Muscle of arm (tissue), 12 donors: ENCODE measurements around the gene MEIS3. TPM values are rescaled to one million over a fixed set of nuclear protein-coding genes. Genes with fewer than 3 reads are reported as not detected.
"Not testable (repeated sequence)": the region's sequence is repeated elsewhere in the genome, so short reads cannot be mapped to it uniquely, and the experiment has no call there.

Source experiments
- DNase-seq: peaks from one replicate; pipeline ENCODE4 v3.0.0-alpha.2; 2013
- polyA plus RNA-seq, 12 donors: library from polyadenylated mRNA; unstranded; fragments of 120-200 nt; gene quantifications; one replicate each; pipeline ENCODE4 v1.2.1, GENCODE V29; 2013; ENCODE audit not compliant: insufficient read length in 12 of 12

The MEIS3 gene
- polyA plus RNA-seq, 12 donors, result 5.1 to 17.8 (median 7.8) TPM; not detected in 2

DNA sequence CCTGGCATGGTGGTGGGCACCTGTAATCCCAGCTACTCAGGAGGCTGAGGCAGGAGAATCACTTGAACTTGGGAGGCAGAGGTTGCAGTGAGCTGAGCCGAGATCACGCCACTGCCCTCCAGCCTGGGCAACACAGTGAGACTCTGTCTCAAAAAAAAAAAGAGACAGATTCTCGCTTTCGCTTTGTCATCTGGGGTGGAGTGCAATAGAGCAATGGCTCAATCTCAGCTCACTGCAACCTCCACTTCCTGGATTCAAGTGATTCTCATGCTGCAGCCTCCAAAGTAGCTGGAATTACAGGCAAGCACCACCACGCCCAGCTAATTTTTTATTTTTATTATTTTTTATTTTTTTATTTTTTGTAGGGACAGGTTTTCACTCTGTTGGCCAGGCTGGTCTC is 30.6 kb downstream of the MEIS3 start:
- not testable (repeated sequence) for DNase-seq

DNA sequence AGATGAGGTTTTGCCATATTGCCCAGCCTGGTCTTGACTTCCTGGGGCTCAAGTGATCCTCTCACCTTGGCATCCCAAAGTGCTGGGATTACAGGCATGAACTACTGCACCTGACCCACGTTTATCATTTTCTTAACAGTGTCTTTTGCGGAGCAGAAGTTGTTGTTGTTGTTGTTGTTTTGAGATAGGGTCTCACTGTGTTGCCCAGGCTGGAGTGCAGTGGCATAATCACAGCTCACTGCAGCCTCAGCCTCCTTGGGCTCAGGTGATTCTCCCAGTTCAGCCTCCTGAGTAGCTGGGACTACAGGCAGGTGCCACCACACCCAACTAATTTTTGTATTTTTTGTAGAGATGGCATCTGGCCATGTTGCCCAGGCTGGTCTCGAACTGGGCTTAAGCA is 31.7 kb downstream of the MEIS3 start:
- not testable (repeated sequence) for DNase-seq

DNA sequence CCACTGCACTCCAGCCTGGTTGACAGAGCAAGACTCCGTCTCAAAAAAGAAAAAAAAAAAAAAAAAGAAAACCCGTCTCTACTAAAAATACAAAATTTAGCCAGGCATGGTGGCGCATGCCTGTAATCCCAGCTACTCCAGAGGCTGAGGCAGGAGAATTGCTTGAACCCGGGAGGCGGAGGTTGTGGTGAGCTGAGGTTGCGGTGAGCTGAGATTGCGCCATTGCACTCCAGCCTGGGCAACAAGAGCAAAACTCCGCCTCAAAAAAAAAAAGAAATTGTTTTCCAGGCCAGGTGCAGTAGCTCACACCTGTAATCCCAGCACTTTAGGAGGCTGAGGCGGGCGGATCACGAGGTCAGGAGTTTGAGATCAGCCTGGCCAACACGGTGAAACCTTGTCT is 32.7 kb downstream of the MEIS3 start:
- DNase-seq, result not testable (repeated sequence)

DNA sequence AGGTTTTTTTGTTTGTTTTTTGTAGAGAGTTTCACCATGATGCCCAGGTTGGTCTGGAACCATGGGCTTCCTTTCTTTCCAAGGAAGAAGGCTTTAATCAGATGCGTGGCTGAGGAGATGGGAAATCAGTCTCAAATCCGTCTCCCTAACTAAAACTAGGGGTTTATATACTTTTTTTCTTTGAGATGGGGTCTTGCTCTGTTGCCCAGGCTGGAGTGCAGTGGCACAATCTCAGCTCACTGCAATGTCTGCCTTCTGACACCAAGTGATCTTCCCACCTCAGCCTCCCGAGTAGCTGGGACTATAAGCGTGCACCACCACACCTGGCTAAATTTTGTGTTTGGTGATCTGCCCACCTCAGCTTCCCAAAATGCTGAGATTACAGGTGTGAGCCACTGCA is 34.8 kb downstream of the MEIS3 start:
- not testable (repeated sequence) for DNase-seq

DNA sequence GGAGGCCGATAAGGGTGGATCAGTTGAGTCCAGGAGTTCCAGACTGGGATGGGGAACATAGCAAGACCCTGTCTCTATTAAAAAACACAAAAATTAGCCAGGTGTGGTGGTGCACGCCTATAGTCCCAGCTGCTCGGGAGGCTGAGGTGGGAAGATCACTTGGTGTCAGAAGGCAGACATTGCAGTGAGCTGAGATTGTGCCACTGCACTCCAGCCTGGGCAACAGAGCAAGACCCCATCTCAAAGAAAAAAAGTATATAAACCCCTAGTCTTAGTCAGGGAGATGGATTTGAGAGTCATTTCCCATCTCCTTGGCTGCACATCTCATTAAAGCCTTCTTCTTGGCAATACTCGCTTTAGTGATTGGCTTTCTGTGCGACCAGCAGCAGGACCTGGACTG is 35.4 kb downstream of the MEIS3 start:
- DNase-seq, result not testable (repeated sequence)

DNA sequence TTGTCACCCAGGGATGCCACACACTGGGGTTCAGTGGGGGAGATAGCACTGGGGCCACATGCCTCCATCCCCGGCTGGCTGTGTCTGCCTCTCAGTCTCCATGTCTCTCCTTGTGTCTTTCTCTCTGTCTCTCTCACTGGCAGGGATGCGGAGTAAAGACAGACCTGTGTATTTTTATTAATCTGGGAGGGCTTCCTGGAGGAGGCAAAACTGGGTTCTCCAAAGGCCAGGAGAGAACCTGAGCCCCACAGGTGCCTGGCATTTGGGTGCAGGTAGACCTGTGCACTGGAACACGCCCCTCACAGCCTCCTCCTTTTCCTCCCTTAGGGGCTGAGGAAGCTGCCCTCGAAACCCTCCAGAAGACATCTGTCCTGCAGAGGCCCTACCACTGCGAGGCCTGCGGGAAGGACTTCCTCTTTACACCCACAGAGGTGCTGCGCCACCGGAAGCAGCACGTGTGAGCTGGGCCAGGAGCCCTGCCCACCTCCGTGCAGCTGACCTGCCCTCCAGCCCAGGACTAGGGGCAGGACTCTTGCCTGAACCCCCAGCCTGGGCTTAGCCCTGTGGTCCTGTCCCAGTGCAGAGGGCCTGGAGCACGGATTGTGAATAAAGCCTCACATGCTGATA is 37.6 kb downstream of the MEIS3 start:
- DNase-seq, result no peak

DNA sequence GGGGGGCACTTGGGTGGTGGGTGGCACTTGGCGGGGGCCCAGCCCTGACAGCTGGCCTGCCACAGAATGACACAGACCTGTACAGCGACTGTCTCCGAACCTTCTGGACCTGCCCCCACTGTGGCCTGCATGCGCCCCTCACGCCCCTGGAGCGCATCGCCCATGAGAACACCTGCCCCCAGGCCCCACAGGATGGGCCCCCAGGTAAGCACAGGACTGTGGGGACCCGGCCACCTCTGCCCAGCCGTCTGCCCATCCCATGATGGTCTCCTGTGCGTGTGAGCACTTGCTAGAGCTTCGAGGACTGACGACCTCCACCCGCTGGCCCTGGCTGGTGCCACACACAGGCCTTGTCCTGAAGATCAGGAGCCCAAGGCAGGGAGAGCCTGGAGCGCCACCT is 38.2 kb downstream of the MEIS3 start:
- DNase-seq, result no peak

DNA sequence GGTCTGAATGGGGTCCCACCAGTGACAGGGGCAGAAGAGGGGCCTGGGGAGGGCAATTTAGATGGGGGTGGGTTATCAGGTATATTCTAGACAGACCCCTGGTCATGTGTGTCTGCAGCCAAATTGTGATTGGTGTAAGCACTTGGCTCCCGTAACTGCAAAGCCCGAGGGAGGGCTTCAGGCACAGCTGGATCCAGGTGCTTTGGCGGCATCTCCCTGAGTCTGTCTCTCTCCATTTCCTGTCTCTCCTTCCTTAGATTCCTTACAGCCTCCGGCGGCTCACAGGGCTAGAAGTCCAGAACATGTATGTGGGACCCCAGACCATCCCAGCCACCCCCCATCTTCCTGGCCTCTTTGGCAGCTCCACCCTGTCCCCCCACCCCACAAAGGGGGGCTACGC is 38.8 kb downstream of the MEIS3 start:
- DNase-seq, result no peak

DNA sequence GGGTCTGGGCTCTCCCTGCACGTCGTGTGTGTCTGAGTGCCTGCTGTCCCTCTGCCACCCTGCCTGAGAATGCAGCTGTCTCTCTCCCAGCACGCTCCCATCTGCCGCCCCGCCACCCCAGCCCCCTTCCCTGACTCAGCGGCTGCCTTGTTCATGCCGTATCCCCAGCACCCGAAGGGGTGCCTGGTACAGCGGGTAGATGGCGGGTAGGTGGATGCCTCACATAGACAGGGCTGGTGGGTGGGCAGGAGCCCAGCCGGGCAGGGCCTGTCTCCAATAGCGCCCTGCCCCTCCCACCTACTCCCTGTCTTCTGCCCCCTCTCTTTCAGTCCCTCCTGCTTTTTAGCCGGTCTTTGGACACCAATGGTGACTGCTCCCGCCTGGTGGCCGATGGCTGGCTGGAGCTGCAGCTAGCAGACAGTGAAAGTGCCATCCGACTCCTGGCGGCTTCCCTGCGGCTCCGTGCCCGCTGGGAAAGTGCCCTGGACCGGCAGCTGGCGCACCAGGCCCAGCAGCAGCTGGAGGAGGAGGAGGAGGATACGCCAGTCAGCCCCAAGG is 39.9 kb downstream of the MEIS3 start:
- no peak for DNase-seq

DNA sequence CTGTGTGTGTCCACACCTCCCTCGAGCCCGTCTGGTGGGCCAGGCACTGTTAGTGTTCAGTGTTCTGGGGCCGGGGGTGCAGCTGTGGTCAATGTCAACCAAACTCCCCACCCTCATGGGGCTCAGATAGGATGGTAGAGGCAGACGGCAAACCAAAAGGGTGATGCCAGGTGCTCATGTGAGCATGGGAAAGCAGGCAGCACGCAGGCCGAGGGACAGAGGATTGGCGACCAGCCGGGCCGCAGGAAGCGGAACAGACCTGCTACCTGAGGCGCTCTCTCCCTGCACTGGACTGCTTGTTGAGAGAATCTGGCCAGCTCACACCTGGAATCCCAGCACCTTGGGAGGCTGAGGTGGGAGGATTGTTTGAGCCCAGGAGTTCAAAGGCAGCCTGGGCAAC is 41.1 kb downstream of the MEIS3 start:
- DNase-seq, result no peak

DNA sequence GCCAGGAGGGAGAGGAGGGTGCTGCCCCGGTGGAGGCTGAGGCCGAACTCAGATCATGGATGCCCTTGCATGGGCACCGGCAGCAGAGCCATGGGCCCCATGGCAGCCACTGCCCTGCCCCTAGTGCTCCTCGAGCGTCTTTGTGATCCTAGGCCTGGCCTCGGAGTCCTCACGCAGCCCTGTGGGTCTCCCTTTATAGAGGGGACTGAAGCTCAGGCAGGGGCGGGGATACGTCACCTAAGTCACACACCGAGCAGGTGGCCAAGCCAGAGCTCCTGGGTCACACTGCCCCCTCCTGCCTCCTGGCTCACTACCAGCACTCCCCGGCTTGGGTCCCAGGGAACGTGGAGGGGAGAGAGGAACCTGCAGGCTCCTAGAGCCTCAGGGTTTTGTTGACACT is 41.5 kb downstream of the MEIS3 start:
- no peak for DNase-seq

DNA sequence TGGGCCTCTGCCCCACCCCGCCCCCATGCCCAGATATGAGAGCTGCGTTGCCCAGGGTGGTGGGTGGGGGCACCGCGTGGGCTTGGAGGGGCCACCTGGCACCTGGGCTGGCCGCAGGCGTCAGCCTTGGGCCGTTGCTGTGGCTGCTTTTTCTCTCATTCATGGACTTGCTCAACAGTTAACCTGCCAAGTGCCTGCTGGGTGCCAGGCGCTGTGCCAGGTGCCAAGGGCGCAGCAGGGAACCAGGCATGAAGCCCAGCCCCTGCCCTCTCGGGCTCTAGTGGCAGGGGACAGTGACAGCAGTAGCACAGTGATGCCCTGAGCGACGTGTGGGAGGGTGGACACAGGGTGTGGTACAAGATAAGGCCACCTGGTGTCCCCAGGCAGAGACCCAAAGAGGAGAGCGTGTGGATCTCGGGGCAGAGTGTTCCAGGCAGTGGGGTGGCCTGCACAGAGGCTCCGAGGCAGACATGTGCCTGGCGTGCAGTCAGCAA is 42.1 kb downstream of the MEIS3 start:
- DNase-seq, result no peak

DNA sequence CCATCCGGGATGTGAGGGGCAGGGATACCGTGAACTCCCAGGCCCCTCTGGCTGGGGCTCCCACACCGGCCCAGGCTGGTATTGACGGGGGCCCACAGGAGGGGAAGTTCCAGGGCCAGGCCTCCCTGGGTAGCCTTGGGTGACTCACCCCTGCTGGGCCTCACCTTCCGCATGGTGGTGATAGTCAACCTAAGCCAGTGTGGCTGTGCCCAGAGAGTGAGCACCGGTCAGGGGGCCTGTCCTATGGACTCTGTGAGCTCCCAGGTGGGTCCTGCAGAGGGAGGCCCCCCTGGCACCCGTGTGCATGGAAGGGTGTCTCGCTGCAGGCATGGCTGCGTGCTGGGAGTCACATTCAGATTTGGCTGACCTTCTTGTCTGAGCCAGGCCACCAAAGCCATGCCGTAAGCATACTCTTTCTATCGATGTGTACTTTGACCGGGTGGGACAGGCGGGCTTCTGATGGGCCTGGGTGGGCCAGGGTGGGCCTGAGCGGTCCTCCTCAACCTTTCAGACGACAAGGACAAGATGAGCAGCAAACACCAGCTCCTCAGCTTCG is 42.7 kb downstream of the MEIS3 start:
- no peak for DNase-seq

DNA sequence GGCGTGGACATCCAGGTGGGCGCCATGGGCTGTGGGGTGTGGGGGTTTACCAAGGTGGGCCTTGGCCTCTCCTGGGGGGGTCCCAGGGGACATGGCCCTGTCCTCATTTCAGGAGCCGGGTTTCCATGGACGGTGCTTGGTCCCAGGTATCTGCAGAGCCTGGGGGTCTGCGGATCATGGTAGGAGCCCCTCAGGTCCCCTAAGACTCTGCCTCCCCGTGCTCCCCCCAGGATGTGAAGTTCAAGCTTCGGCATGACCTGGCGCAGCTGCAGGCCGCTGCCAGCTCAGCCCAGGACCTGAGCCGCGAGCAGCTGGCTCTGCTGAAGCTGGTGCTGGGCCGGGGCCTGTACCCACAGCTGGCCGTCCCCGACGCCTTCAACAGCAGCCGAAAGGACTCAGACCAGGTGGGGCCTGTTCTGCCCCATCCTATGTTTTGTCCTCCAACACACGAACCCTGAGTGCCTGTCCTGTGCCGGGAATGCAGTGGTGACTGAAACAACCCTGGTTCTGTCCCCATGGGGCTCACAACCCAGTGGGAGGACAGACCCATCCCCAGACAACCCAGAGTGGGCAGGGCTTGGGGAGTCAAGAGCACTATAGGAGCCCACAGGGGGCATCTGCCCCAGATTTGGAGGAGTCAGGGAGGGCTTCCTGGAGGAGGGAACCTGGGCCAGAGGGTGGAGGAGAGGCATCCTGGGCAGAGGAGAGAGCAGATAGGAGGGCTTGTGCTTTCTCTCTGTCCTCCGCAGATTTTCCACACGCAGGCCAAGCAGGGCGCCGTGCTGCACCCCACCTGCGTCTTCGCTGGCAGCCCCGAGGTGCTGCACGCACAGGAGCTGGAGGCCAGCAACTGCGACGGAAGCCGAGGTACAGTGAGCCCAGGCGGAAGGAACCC is 43.4 kb downstream of the MEIS3 start:
- DNase-seq, result no peak

DNA sequence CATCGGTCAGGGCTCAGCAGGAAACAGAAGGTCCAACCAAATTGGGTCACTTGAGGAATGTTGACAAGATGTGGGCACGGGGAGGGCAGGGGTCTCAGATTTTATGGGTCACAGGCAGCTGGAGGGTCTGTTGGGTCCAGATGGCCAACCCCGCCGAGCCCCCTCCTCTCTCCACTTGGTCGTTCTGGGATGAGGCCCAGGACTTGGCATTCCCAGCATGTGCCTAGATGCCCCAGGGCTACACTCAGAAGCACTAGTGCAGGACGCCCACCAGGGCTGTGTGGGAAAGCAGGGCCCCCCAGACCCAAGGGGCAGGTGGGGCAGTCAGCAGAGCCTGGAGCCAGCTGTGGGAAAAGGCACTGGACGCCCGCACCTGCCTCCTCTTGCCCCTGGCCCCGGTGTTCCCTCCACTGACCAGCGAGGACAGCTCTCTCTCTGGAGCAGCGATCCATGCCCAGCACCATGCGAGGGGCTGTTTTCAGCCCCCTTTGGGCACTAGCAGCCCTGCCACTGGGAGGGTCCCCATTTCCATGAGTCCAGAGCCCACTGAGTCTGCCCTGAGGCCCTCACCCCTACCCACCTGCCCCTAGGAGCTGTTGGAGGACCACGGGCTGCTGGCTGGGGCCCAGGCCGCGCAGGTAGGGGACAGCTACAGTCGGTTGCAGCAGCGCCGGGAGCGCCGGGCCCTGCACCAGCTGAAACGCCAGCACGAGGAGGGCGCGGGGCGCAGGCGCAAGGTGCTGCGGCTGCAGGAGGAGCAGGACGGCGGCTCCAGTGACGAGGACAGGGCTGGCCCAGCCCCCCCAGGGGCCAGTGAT is 44.2 kb downstream of the MEIS3 start:
- no peak for DNase-seq

DNA sequence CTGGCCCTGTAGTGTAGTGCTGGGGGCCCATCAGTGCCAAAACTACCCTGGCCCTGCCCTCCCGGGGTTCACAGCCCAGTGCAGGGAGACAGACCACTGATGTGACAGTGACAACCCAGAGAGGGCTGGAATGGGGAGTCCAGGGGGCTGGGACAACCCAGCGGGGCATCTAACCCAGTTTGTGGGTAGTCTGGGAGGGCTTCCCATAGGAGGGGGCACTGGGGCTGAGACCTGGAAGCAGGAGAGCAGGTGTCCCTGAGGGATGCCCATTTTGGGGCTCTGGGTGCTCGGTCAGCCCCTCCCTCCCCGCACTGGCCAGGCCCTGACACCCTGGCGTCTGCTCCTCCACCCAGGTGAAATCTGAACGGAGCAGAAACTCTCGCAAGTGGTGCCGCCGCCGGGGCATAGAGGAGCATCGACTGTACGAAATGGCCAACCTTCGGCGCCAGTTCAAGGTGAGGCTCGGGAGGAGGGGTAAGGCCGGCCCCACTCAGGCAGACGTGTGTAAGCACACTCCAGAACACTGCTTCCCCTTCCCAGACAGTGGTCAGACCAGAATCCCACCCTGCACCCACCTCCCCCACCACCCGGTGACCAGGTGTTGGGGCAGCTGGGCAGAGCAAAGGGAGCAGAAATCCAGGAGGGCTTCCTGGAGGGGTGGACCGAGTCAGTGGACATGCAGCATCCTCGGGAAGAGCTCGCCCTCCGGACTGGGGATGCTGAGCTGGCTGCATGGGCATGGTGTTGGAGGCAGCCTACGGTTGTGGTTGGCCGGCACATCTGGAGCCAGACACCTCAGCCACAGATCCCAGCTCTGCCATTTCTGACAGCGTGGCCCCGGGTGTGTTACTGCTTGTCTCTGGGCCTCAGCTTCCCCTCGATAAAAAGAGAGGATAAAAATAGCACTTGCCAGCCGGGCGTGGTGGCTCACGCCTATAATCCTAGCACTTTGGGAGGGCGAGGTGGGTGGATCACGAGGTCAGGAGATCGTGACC is 45.8 kb downstream of the MEIS3 start:
- DNase-seq, result no peak

DNA sequence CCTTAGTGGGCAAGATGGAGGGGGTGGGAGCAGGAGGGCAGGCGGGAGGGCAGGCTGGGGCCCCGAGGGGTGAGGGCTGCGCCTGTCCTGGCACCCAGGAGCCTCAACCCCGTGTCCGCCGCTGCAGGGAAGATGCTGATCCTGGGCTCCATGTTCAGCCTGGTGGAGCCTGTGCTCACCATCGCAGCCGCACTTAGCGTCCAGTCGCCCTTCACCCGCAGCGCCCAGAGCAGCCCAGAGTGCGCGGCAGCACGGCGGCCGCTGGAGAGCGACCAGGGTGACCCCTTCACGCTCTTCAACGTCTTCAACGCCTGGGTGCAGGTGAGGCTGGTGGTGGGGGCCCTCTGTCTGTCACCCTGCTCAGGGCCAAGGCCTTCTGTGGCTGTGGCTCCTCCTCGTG is 46.7 kb downstream of the MEIS3 start:
- no peak for DNase-seq

DNA sequence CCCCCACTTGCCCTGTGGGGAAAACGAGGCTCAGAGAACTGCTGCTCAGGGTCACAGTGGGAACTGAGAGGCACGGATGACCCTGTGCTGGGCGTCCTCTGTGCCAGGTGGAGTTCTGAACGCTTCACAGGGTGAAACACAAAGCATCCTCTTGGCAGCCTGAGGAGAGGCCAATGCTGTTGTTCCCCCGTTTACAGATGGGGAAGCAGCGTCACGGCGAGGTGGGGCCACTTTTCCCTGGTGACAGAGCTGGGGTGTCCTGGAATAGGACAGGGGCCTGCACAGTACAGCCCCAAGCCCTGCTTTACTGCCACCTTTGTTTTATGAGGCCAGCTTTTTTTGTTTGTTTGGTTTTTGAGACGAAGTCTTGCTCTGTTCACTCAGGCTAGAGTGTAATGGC is 48.1 kb downstream of the MEIS3 start:
- no peak for DNase-seq

DNA sequence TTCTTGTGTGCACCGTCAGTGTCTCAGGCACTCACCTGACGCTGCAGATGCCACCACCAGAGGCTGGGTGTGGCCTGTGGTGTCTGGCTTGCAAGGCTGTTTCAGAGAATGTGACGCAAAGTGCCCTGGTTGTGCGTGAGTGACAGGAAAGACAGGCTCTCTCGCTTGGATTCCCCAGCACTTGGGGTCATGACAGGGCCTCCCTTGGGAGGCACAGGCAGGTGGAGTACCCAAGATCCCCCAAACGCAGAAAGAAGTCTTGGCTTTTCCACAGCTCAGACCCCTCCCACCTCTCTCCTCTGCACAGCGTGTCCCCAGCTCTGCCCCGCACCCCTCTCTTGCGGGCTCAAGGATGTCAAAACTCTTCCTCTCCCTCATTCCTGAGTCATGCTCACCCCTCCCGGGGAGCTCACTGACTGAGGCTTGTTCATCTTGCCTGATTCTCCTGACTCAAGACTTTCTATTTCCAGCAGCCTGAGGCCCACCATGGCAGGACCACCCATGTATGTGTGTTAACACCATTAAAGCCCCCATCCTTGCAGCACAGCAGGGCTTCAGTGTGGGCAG is 49.2 kb downstream of the MEIS3 start:
- no peak for DNase-seq

DNA sequence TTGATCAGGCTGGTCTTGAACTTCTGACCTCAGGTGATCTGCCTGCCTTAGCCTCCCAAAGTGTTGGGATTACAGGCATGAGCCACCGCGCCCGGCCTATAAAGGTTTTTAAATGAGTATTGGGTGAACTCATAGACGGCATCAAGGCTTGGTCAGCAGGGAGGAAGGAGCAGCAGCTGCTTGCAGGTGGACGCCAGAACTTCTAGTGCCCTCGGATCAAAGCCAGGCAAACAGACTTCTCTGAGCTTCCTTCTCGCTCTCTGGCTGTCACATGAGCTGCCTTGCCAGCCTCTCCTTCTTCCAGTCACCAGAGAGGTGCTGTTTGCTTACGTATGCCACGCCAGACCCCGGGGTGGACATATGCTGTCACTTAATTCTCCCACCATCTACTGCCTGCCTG is 53.9 kb downstream of the MEIS3 start:
- DNase-seq, result not testable (repeated sequence)
